ENCODE results near the gene GPR160. TPM values are rescaled to one million over a fixed set of nuclear protein-coding genes. Genes with fewer than 3 reads are reported as not detected.

GPR160 gene
- total and polyA plus RNA-seq, 9 of the 15 experiments (the other 6 are each of a cell fraction or from before 2014, with no cell fraction given): 1.3 to 10.5 (median 8.3) TPM

DNA sequence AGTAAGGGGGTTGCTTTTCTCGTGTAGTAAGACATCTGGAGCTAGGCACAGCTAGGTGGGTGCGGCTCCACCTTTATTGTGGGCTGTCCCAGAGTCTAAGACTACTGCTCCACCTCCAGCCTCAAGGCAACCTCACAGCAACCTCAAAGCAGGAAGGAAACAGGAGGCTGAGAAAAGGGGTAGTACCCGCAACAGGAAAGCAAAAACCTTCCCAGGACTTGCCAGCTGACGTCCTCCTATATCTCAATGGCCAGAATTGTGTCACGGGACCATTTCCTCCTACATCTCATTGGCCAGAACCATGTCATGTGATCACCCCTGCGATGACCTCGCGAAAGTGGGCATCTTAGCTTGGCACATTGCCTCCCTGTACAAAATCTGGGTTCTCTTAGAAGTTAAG lies 4.3 kb upstream of the GPR160 start:
- no peak; the same call in 2 of the 3 replicates for ATAC-seq
- no peaks in the 10 kb centered on the region for H3K79me2 ChIP-seq (ENCODE audit: control insufficient read depth, insufficient read depth, low read length)
- ChIA-PET CTCF (ENCODE audit: low intra/inter-chr PET ratio) (no interaction called here), POLR2A (interaction anchor here (1.3 kb wide), 1 partner anchor 13 kb away, joined by 4 read pairs; no protein-coding TSS in a partner anchor)
- H3K4me2 ChIP-seq (ENCODE audit: insufficient read depth, low read length): no peak overlapping the region
- 39% methylated on average over 8 of the region's 8 CpGs for WGBS (ENCODE audit: insufficient coverage, low coverage, missing lambda C conversion rate)
- no TSS peak for BruUV-seq (replicated peaks)
- intact Hi-C loops (cut with micrococcal nuclease): no loop called here
- H3K36me3 ChIP-seq (ENCODE audit: control insufficient read depth, insufficient read depth, low read length): no peaks in the 10 kb centered on the region
- H3K27me3 ChIP-seq (ENCODE audit: control insufficient read depth in 2 of 2, insufficient read depth in 2 of 2, low read length in 2 of 2): no peaks in the 10 kb centered on the region
- FAIRE-seq: no peak
- no peaks in the 10 kb centered on the region for H3K9me1 ChIP-seq (ENCODE audit: control insufficient read depth, insufficient read depth, low read length)
- no peak for DNase-seq (ENCODE audit: extremely low read depth in 1 of 4, low spot score in 3 of 4)
- H3K4me3 ChIP-seq: no peak overlapping the region
- in situ Hi-C loops (cut with MboI): no loop called here
- H2AFZ ChIP-seq (ENCODE audit: low read depth, low read length): peak overlapping the region; percentile 57
- no peaks in the 10 kb centered on the region for H3K9me3 ChIP-seq (replicated peaks; ENCODE audit: control insufficient read depth, insufficient read depth, low read depth, low read length)
- peaks cover 0 to 12% of the 10 kb centered on the region in 2 experiments; a peak in 2 of 5 replicates for H3K4me1 ChIP-seq (replicated peaks in 1 of 2; ENCODE audit: control insufficient read depth in 2 of 2, insufficient read depth in 2 of 2, low read length in 2 of 2)
- TF ChIP-seq NFYB (IDR thresholded peaks at IDR 0.05; ENCODE audit: extremely low read depth, insufficient read length): peak; percentile 73
- TF ChIP-seq USF2 (CRISPR knock-in tag; IDR thresholded peaks at IDR 0.05): peak; percentile 65
- TF ChIP-seq SMARCE1 (IDR thresholded peaks at IDR 0.05): no peak
- TF ChIP-seq, protein P1, sequence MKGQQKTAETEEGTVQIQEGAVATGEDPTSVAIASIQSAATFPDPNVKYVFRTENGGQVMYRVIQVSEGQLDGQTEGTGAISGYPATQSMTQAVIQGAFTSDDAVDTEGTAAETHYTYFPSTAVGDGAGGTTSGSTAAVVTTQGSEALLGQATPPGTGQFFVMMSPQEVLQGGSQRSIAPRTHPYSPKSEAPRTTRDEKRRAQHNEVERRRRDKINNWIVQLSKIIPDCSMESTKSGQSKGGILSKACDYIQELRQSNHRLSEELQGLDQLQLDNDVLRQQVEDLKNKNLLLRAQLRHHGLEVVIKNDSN (CRISPR knock-in tag; IDR thresholded peaks at IDR 0.05): peak; percentile 77
- TF ChIP-seq TFE3 (CRISPR knock-in tag; IDR thresholded peaks at IDR 0.05): peak; percentile 80
- peak; percentile 84 for TF ChIP-seq RAD51 (IDR thresholded peaks at IDR 0.05; ENCODE audit: borderline replicate concordance, low read depth)
- peak; percentile 62; the same call in 1 of the 2 replicates for TF ChIP-seq TOE1 (IDR thresholded peaks at IDR 0.05; ENCODE audit: borderline replicate concordance)
- TF ChIP-seq TOE1 (CRISPR knock-in tag; IDR thresholded peaks at IDR 0.05; ENCODE audit: borderline replicate concordance, low read depth): no peak
- TF ChIP-seq ZBTB1 (CRISPR knock-in tag; IDR thresholded peaks at IDR 0.05; ENCODE audit: borderline replicate concordance, low read depth): no peak
- TF ChIP-seq, protein P2, sequence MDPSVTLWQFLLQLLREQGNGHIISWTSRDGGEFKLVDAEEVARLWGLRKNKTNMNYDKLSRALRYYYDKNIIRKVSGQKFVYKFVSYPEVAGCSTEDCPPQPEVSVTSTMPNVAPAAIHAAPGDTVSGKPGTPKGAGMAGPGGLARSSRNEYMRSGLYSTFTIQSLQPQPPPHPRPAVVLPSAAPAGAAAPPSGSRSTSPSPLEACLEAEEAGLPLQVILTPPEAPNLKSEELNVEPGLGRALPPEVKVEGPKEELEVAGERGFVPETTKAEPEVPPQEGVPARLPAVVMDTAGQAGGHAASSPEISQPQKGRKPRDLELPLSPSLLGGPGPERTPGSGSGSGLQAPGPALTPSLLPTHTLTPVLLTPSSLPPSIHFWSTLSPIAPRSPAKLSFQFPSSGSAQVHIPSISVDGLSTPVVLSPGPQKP (CRISPR knock-in tag; IDR thresholded peaks at IDR 0.05): no peak
- no peaks in the 10 kb centered on the region for H4K20me1 ChIP-seq (replicated peaks; ENCODE audit: control insufficient read depth, insufficient read depth, low read length)
- H3K27ac ChIP-seq (ENCODE audit: extremely low read depth, low read depth, low read length): no peak overlapping the region
- H3K9ac ChIP-seq (ENCODE audit: insufficient read depth in 1 of 2, low read depth in 2 of 2, low read length in 2 of 2): no peak overlapping the region

All from K562 (cell line).